ENCODE results near the gene CYB561D1. TPM values are rescaled to one million over a fixed set of nuclear protein-coding genes. Genes with fewer than 3 reads are reported as not detected.

CYB561D1 gene
- total RNA-seq, 2 experiments from 2014 or later: 24.3 to 25.1 TPM

GRCh38 chr1:109529881-109530456 lies 36.1 kb downstream of the CYB561D1 start:
- Mint-ChIP-seq H3K4me3 (no peak overlapping the region), H3K27me3 (peaks cover 7% of the 10 kb centered on the region), H3K27ac (peak overlapping the region; percentile 74), H3K9me3 (no peaks in the 10 kb centered on the region), H3K36me3 (no peaks in the 10 kb centered on the region), H3K4me1 (peaks cover 30% of the 10 kb centered on the region)
- ATAC-seq (ENCODE audit: low read depth) (no peak), DNase-seq (no peak)
- POLR2A ChIA-PET: interaction anchor here (0.6 to 9.6 kb wide), 4 partner anchors 17 to 104 kb away, joined by 3 to 212 read pairs (median 7); partner anchors contain the start of genes AMIGO1, CYB561D1 and PSMA5

DNA sequence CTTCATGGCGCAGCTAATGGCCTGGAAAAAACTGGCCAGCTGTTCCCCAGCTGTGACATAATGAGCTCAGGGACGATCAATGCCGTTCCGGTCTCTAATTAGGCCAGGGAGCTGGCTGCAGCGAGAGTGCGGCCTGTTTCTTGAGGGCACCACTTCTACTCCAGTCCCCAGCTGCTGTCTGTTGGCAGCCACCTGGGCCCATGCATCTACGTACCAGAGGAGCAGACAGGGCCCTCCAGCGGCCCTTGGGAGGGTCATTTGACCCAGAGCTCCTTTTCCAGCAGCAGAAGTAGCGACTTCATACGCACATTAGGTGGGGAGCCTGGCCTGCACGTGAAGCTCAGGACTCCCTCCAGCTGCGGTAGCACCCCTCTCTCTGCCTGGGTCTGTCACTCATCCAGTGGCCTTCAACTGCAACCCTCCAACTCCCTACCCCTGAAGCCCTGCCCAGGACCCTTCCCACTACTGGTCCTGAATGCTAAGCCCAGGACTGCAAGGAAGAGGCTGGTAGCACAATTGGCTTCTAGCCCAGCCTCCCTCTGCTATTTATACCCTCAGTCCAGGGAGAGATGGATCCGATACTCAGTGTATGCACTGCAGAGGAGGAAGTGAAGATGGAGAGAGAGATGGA lies 36.7 kb downstream of the CYB561D1 start:
- H3K27ac Mint-ChIP-seq: peak overlapping the region; percentile 80
- H3K4me1 Mint-ChIP-seq: peaks cover 30% of the 10 kb centered on the region
- H3K36me3 Mint-ChIP-seq: no peaks in the 10 kb centered on the region
- DNase-seq (no peak), ATAC-seq (ENCODE audit: low read depth) (no peak)
- POLR2A ChIA-PET: interaction anchor here (0.6 to 9.6 kb wide), 5 partner anchors 17 to 105 kb away, joined by 3 to 212 read pairs (median 6); partner anchors contain the start of genes AMIGO1, CYB561D1 and PSMA5
- peaks cover 7% of the 10 kb centered on the region for H3K27me3 Mint-ChIP-seq
- H3K9me3 Mint-ChIP-seq: no peaks in the 10 kb centered on the region
- H3K4me3 Mint-ChIP-seq: peak overlapping the region; percentile 45

- peaks cover 30% of the 10 kb centered on the region for H3K4me1 Mint-ChIP-seq
- peak; percentile 47 for DNase-seq
- POLR2A ChIA-PET: interaction anchor here (0.9 to 9.6 kb wide), 8 partner anchors 15 to 249 kb away, joined by 3 to 212 read pairs (median 12); partner anchors contain the start of genes AMIGO1, ATXN7L2, CYB561D1 and PSMA5
- peak; percentile 3 for ATAC-seq (ENCODE audit: low read depth)
- peaks cover under 1% of the 10 kb centered on the region for H3K27me3 Mint-ChIP-seq
- H3K4me3 Mint-ChIP-seq: peak overlapping the region; percentile 45
- H3K36me3 Mint-ChIP-seq: no peaks in the 10 kb centered on the region
- peak overlapping the region; percentile 80 for H3K27ac Mint-ChIP-seq
- no peaks in the 10 kb centered on the region for H3K9me3 Mint-ChIP-seq
Measured at GRCh38 chr1:109531380-109531779, 37.5 kb downstream of the CYB561D1 start.

- Mint-ChIP-seq H3K27ac (peak overlapping the region; percentile 80), H3K4me1 (peaks cover 30% of the 10 kb centered on the region), H3K4me3 (peak overlapping the region; percentile 55), H3K36me3 (no peaks in the 10 kb centered on the region), H3K9me3 (no peaks in the 10 kb centered on the region), H3K27me3 (no peaks in the 10 kb centered on the region)
- DNase-seq (no peak), ATAC-seq (ENCODE audit: low read depth) (no peak)
- POLR2A ChIA-PET: interaction anchor here (0.9 to 9.6 kb wide), 12 partner anchors 12 to 432 kb away, joined by 3 to 212 read pairs (median 7); partner anchors contain the start of genes AMIGO1, ATXN7L2, CYB561D1 and PSMA5
Measured at GRCh38 chr1:109531826-109532364, 38.0 kb downstream of the CYB561D1 start.

DNA sequence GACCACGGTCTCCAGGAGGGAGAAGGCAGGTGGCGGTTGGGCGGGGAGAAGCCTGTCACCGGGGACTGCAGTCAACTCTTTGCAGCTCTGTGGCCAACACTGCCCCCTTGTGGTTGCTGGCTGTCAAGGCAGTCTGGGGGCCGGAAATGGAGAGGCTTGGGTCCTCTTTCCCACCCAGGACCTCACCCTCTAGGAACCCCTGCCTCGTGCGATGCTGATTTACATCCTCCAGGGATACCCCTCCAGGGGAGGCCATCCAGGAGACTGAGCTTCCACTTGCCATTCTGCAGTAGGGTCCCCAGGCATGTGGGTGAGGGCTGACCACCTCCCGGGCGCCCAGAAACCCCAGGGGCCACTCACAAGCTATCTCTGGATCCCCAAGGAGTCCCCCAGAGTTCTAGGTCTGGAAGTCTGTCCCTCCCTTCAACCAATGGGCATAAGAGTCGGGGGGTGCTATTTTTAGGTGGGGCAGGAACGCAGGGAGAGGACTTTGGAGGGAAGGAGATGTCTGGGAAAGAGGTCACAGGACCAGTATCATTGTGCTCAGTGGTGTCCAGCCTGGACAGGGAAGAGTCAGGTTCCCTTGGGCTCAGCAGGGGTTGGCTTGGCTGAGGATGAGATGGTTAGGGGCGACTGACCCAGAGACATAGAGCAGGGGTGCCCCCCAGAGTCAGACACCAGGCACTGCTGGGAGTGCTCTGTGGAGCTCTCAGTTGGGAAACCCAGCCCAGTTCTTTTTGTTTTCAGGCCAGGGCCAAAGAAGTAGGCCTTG lies 38.7 kb downstream of the CYB561D1 start:
- Mint-ChIP-seq H3K9me3 (no peaks in the 10 kb centered on the region), H3K27ac (peak overlapping the region; percentile 80), H3K4me1 (peaks cover 30% of the 10 kb centered on the region), H3K36me3 (no peaks in the 10 kb centered on the region), H3K4me3 (peak overlapping the region; percentile 55), H3K27me3 (no peaks in the 10 kb centered on the region)
- DNase-seq (peak; percentile 93), ATAC-seq (ENCODE audit: low read depth) (peak; percentile 78)
- POLR2A ChIA-PET: interaction anchor here (0.6 to 9.6 kb wide), 14 partner anchors 12 to 432 kb away, joined by 3 to 212 read pairs (median 6); partner anchors contain the start of genes AMIGO1, ATXN7L2, CYB561D1 and GNAI3

DNA sequence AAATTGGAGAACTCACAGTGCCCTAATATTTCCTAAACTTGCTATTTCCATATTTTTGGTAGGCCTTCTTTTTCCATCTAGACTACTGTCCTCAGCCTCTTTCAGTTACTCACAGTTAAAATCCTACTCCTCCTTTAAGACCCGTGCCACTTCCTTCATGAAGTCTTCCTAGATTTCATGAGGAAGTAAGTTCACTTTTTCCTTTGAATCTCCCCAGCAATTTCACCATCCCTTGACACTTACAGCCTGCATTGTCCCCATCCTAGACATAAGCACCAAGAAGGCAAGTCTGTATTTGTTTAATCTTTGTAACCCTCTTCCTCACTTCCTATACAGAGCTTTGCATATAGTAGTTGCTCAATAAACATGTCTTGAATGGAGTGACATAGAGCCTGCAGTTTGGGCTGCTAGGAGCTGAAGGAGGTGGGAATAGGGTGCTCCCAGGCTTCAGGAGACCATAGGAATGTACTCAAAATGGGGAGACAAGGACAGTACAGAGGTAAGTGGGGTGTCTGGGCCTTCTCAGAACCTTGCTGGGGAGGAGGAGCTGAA lies 40.5 kb downstream of the CYB561D1 start:
- POLR2A ChIA-PET: interaction anchor here (0.7 to 9.6 kb wide), 3 partner anchors 15 to 50 kb away, joined by 3 to 212 read pairs (median 4); partner anchors contain the start of genes ATXN7L2 and CYB561D1
- no peaks in the 10 kb centered on the region for H3K36me3 Mint-ChIP-seq
- H3K4me3 Mint-ChIP-seq: no peak overlapping the region
- no peak overlapping the region for H3K27ac Mint-ChIP-seq
- DNase-seq (no peak), ATAC-seq (ENCODE audit: low read depth) (no peak)
- no peaks in the 10 kb centered on the region for H3K9me3 Mint-ChIP-seq
- H3K4me1 Mint-ChIP-seq: peaks cover 27% of the 10 kb centered on the region
- no peaks in the 10 kb centered on the region for H3K27me3 Mint-ChIP-seq

- ATAC-seq (ENCODE audit: low read depth): no peak
- no peaks in the 10 kb centered on the region for H3K36me3 Mint-ChIP-seq
- peaks cover 21% of the 10 kb centered on the region for H3K4me1 Mint-ChIP-seq
- DNase-seq: no peak
- H3K4me3 Mint-ChIP-seq: no peak overlapping the region
- H3K9me3 Mint-ChIP-seq: no peaks in the 10 kb centered on the region
- POLR2A ChIA-PET: interaction anchor here (1.4 to 9.6 kb wide), 2 partner anchors 39 to 51 kb away, joined by 3 to 212 read pairs; partner anchors contain the start of genes ATXN7L2 and CYB561D1
- H3K27ac Mint-ChIP-seq: no peak overlapping the region
- H3K27me3 Mint-ChIP-seq: peaks cover 2% of the 10 kb centered on the region
Measured at GRCh38 chr1:109535481-109535880, 41.6 kb downstream of the CYB561D1 start.

GRCh38 chr1:109535971-109536491 lies 42.1 kb downstream of the CYB561D1 start:
- no peaks in the 10 kb centered on the region for H3K36me3 Mint-ChIP-seq
- no peak overlapping the region for H3K4me3 Mint-ChIP-seq
- DNase-seq (no peak), ATAC-seq (ENCODE audit: low read depth) (no peak)
- POLR2A ChIA-PET: interaction anchor here (1.4 to 9.6 kb wide), 2 partner anchors 40 to 52 kb away, joined by 3 to 212 read pairs; partner anchors contain the start of genes ATXN7L2 and CYB561D1
- no peak overlapping the region for H3K27ac Mint-ChIP-seq
- peaks cover 17% of the 10 kb centered on the region for H3K4me1 Mint-ChIP-seq
- H3K9me3 Mint-ChIP-seq: no peaks in the 10 kb centered on the region
- H3K27me3 Mint-ChIP-seq: peaks cover 2% of the 10 kb centered on the region

- Mint-ChIP-seq H3K4me1 (peaks cover 3% of the 10 kb centered on the region), H3K4me3 (no peak overlapping the region), H3K27ac (no peak overlapping the region), H3K36me3 (no peaks in the 10 kb centered on the region), H3K27me3 (peaks cover 2% of the 10 kb centered on the region), H3K9me3 (no peaks in the 10 kb centered on the region)
- ATAC-seq (ENCODE audit: low read depth): no peak
- POLR2A ChIA-PET: interaction anchor here (1.1 kb wide), 1 partner anchor 9 kb away, joined by 3 read pairs; no protein-coding TSS in a partner anchor
- DNase-seq: no peak
Measured at GRCh38 chr1:109537450-109538178, 43.7 kb downstream of the CYB561D1 start.

GRCh38 chr1:109538827-109539555 lies 45.1 kb downstream of the CYB561D1 start:
- ATAC-seq (ENCODE audit: low read depth): no peak
- DNase-seq: no peak
- POLR2A ChIA-PET: interaction anchor here (0.5 to 1.8 kb wide), 2 partner anchors 55 to 463 kb away, joined by 5 read pairs; partner anchors contain the start of genes ATXN7L2 and TAF13
- no peaks in the 10 kb centered on the region for H3K4me1 Mint-ChIP-seq
- no peaks in the 10 kb centered on the region for H3K9me3 Mint-ChIP-seq
- peaks cover 2% of the 10 kb centered on the region for H3K27me3 Mint-ChIP-seq
- no peak overlapping the region for H3K27ac Mint-ChIP-seq
- H3K4me3 Mint-ChIP-seq: no peak overlapping the region
- no peaks in the 10 kb centered on the region for H3K36me3 Mint-ChIP-seq

- H3K4me3 Mint-ChIP-seq: no peak within 1 kb of the TSS
- DNase-seq (no peak), ATAC-seq (ENCODE audit: low read depth) (no peak)
- no peaks in the 10 kb centered on the region for H3K4me1 Mint-ChIP-seq
- no peaks in the 10 kb centered on the region for H3K9me3 Mint-ChIP-seq
- peaks cover 2% of the 10 kb centered on the region for H3K27me3 Mint-ChIP-seq
- POLR2A ChIA-PET: interaction anchor here (1.8 kb wide), 1 partner anchor 55 kb away, joined by 5 read pairs; the partner anchor contains the start of gene ATXN7L2
- no peak within 1 kb of the TSS for H3K27ac Mint-ChIP-seq
- no peaks in the 10 kb centered on the region for H3K36me3 Mint-ChIP-seq
Measured at GRCh38 chr1:109539676-109540075, 45.8 kb downstream of the CYB561D1 start, which contains the start of gene GPR61. GPR61 (plus strand) TSS chr1:109539872; CDS start chr1:109543023, 3,151 bp downstream.

Measured in activated naive CD8-positive, alpha-beta T cell treated with anti-CD3 and anti-CD28 coated beads, Interleukin-2, amount 10 ng/mL, durations not matched to agents 7 days and 5 days (primary cell).